C4-2B (cell line): ENCODE results near the gene AASDH.
"Not testable (repeated sequence)": the region's sequence is repeated elsewhere in the genome, so short reads cannot be mapped to it uniquely, and the experiment has no call there.

Source experiments
- H3K27ac ChIP-seq: fragments of 450-650 bp; 2 replicates; pipeline ENCODE4 v1.5.1; 2017
- CTCF ChIP-seq: fragments of 450-650 bp; conservative IDR thresholded peaks from 2 replicates; pipeline ENCODE4 v1.5.1; 2017; ENCODE audit warnings: mild to moderate bottlenecking
- ZFX ChIP-seq: fragments of 450-650 bp; IDR thresholded peaks from 2 replicates; pipeline ENCODE4 v1.6.1; 2017

Gene AASDH

GRCh38 chr4:56371426-56372220 lies 15.7 kb downstream of the AASDH start:
- H3K27ac ChIP-seq = no peak overlapping the region
- TF ChIP-seq ZFX (no peak), CTCF (no peak)

GRCh38 chr4:56370377-56370776 lies 16.9 kb downstream of the AASDH start:
- H3K27ac ChIP-seq = no peak overlapping the region
- TF ChIP-seq ZFX (no peak), CTCF (no peak)

- H3K27ac ChIP-seq = not testable (repeated sequence)
These were observed 24.3 kb downstream of the AASDH start for GRCh38 chr4:56362981-56363380.

- TF ChIP-seq ZFX (no peak), CTCF (no peak)
- no peak overlapping the region for H3K27ac ChIP-seq
These were observed 27.2 kb downstream of the AASDH start for GRCh38 chr4:56360071-56360470.

- TF ChIP-seq CTCF (no peak), ZFX (no peak)
- no peak overlapping the region for H3K27ac ChIP-seq
These were observed 30.6 kb downstream of the AASDH start for GRCh38 chr4:56356650-56357049.

GRCh38 chr4:56348576-56348975 lies 38.7 kb downstream of the AASDH start:
- H3K27ac ChIP-seq = no peak overlapping the region
- no peak for TF ChIP-seq CTCF
- TF ChIP-seq ZFX = no peak

GRCh38 chr4:56345458-56345857 lies 41.8 kb downstream of the AASDH start:
- no peak for TF ChIP-seq ZFX
- no peak for TF ChIP-seq CTCF
- H3K27ac ChIP-seq = no peak overlapping the region

GRCh38 chr4:56342746-56343145 lies 44.5 kb downstream of the AASDH start:
- H3K27ac ChIP-seq = no peak overlapping the region

More at GRCh38 chr4:56342746-56343145, 44.5 kb downstream of the AASDH start:
- no peak for TF ChIP-seq ZFX
